Vagina (tissue), 2 donors: ENCODE measurements around the gene SKIC3. TPM values are rescaled to one million over a fixed set of nuclear protein-coding genes. Genes with fewer than 3 reads are reported as not detected.

Experiments used
- DNase-seq, 2 donors: peaks; one replicate each; pipeline ENCODE4 v3.0.0-alpha.2; 2017; ENCODE audit errors: extremely low spot score in 2 of 2
- H3K27ac ChIP-seq: fragments of 200-600 bp; sonication (generic); one replicate; pipeline ENCODE4 v1.5.1; 2019
- H3K27me3 ChIP-seq: fragments of 200-600 bp; sonication (generic); one replicate; pipeline ENCODE4 v1.5.1; 2019
- H3K36me3 ChIP-seq, 2 donors: fragments of 200-600 bp; sonication (generic); one replicate each; pipeline ENCODE4 v1.5.1; 2017 to 2019
- H3K4me1 ChIP-seq: fragments of 200-600 bp; sonication (generic); one replicate; pipeline ENCODE4 v1.5.1; 2019
- H3K4me3 ChIP-seq, 2 donors: fragments of 200-600 bp; sonication (generic); 1 replicate in 1 of 2; 2 replicates in 1 of 2; pipeline ENCODE4 v1.5.1; 2016 to 2019
- H3K9me3 ChIP-seq: fragments of 200-600 bp; sonication (generic); one replicate; pipeline ENCODE4 v1.5.1; 2019
- POLR2A ChIP-seq, 2 donors: fragments of 450-650 bp; IDR thresholded peaks; one replicate each; pipeline ENCODE4 v1.6.1; 2017; ENCODE audit warnings: antibody characterized with exemption in 2 of 2, mild to moderate bottlenecking in 2 of 2, moderate library complexity in 2 of 2
- POLR2AphosphoS5 ChIP-seq, 2 donors: sonication (generic); formaldehyde crosslinking; IDR thresholded peaks; one replicate each; pipeline ENCODE4 v1.9.0; 2017; ENCODE audit warnings: antibody characterized with exemption in 2 of 2, mild to moderate bottlenecking in 2 of 2, low read depth in 1 of 2; ENCODE audit not compliant: insufficient read depth in 1 of 2
- intact Hi-C: fragments of 100-400 bp; cut with DNase I; formaldehyde crosslinking; loops from one replicate; pipeline ENCODE4 v1.15.1; 2023
- small RNA-seq: library from RNA; depleted of rRNA; stranded (forward); fragments of <200 nt; gene quantifications from one replicate; pipeline ENCODE3, GENCODE V24; 2016
- total RNA-seq: library from RNA; depleted of rRNA; stranded (reverse); fragments of >200 nt; gene quantifications from one replicate; pipeline ENCODE4 v1.2.3, GENCODE V29; 2016
- TF ChIP-seq, protein P1 (sequence below), 3 experiments: fragments of 450-650 bp in 2 of 3; fragments of 200-600 bp in 1 of 3; sonication (generic) in 1 of 3; IDR thresholded peaks; one replicate each; pipeline ENCODE4 v1.5.1; 2017 to 2019; ENCODE audit warnings: antibody characterized with exemption in 3 of 3, mild to moderate bottlenecking in 2 of 3, moderate library complexity in 2 of 3

The SKIC3 gene
- total RNA-seq, 1 donor from 2014 or later = 59.7 TPM

DNA sequence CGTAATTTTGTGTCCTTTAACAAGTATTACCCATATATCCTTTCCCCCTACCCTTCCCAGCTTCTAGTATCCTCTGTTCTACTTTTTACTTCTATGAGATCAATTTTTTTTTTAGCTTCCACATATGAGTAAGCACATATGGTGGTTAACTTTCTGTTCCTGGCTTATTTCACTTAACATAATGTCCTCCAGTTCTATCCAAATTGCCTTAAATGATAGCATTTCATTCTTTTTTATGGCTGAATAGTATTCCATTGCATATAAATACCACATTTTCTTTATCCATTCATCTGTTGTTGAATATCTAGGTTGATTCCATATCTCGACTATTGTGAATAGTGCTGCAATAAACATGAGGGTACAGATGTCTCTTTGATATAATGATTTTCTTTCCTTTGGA, 36.4 kb downstream of the SKIC3 start:
- H3K27me3 ChIP-seq = no peaks in the 10 kb centered on the region
- no peak for DNase-seq
- no peaks in the 10 kb centered on the region for H3K9me3 ChIP-seq
- no peak overlapping the region for H3K4me3 ChIP-seq
- TF ChIP-seq POLR2A (IDR thresholded peaks at IDR 0.05) (no peak), POLR2AphosphoS5 (IDR thresholded peaks at IDR 0.05; ENCODE audit: insufficient read depth in 1 of 2, low read depth in 1 of 2) (no peak)
- TF ChIP-seq, protein P1, sequence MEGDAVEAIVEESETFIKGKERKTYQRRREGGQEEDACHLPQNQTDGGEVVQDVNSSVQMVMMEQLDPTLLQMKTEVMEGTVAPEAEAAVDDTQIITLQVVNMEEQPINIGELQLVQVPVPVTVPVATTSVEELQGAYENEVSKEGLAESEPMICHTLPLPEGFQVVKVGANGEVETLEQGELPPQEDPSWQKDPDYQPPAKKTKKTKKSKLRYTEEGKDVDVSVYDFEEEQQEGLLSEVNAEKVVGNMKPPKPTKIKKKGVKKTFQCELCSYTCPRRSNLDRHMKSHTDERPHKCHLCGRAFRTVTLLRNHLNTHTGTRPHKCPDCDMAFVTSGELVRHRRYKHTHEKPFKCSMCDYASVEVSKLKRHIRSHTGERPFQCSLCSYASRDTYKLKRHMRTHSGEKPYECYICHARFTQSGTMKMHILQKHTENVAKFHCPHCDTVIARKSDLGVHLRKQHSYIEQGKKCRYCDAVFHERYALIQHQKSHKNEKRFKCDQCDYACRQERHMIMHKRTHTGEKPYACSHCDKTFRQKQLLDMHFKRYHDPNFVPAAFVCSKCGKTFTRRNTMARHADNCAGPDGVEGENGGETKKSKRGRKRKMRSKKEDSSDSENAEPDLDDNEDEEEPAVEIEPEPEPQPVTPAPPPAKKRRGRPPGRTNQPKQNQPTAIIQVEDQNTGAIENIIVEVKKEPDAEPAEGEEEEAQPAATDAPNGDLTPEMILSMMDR (IDR thresholded peaks at IDR 0.05) = no peak
- intact Hi-C loops = no loop called here
- H3K4me1 ChIP-seq = no peaks in the 10 kb centered on the region
- no peak overlapping the region for H3K27ac ChIP-seq
- H3K36me3 ChIP-seq = peaks cover 0 to 51% of the 10 kb centered on the region in 2 donors

DNA sequence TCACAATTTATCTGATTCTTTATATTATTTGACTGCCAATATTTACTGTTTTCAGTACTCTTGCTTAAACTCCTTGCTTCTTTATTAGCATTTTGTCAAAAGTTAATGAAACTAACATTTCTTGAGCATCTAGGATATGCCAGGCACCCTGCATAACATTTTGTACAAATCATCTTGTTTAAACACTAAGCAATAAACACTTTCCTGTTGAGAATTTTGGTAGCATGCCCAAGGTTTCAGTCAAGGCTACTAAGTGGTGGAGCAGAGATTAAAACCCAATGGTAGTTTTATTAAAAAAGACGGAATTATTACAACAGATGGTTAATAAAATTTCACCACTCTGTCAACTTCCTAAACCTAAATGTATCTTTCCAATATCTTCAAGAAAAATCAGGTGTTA, 43.2 kb downstream of the SKIC3 start:
- no peaks in the 10 kb centered on the region for H3K4me1 ChIP-seq
- H3K36me3 ChIP-seq = peaks cover 0 to 72% of the 10 kb centered on the region in 2 donors
- no peak overlapping the region for H3K4me3 ChIP-seq
- no peaks in the 10 kb centered on the region for H3K9me3 ChIP-seq
- no peak overlapping the region for H3K27ac ChIP-seq
- no peaks in the 10 kb centered on the region for H3K27me3 ChIP-seq
- DNase-seq = no peak
- intact Hi-C loops = no loop called here
- TF ChIP-seq, protein P1 (IDR thresholded peaks at IDR 0.05) = no peak
- TF ChIP-seq POLR2AphosphoS5 (IDR thresholded peaks at IDR 0.05; ENCODE audit: insufficient read depth in 1 of 2, low read depth in 1 of 2) = no peak
- no peak for TF ChIP-seq POLR2A (IDR thresholded peaks at IDR 0.05)

DNA sequence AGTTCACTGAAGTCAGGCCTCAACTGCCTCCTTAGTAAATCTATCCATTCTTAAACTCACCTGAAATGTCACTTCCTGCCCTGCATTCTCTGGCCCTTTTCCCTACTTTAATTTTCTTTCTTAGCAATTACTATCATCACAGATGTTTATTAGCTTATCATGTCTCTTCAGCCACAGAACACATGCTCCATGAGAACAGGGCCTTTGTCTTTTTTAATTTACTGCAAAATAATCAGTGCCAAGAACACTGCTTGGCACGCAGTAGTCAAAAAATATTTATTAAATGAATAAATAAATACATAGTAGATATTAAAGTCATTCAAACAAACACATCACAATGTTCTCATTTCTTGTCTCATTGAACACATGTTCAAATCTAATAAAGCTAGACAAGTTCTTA, 46.2 kb downstream of the SKIC3 start:
- no peak for DNase-seq
- no peak overlapping the region for H3K4me3 ChIP-seq
- TF ChIP-seq, protein P1 (IDR thresholded peaks at IDR 0.05) = no peak
- TF ChIP-seq POLR2AphosphoS5 (IDR thresholded peaks at IDR 0.05; ENCODE audit: insufficient read depth in 1 of 2, low read depth in 1 of 2) = no peak
- TF ChIP-seq POLR2A (IDR thresholded peaks at IDR 0.05) = no peak
- H3K36me3 ChIP-seq = peaks cover 0 to 71% of the 10 kb centered on the region in 2 donors
- H3K27me3 ChIP-seq = no peaks in the 10 kb centered on the region
- H3K4me1 ChIP-seq = no peaks in the 10 kb centered on the region
- no peaks in the 10 kb centered on the region for H3K9me3 ChIP-seq
- intact Hi-C loops = no loop called here
- H3K27ac ChIP-seq = no peak overlapping the region

Small RNA genes lying within 50 kb of the gene (small RNA-seq; reads per million reads assigned to genes)
- not detected for gene RNU6-308P

Other genes starting within 250 kb of the SKIC3 start
- not detected for gene FAM81B, start 163.6 kb downstream of the SKIC3 start, total RNA-seq
- 9.1 TPM for gene ARSK, start 124 bp upstream of the SKIC3 start, total RNA-seq
- gene GPR150, start 65.1 kb upstream of the SKIC3 start, total RNA-seq = 1.7 TPM
- gene RFESD, start 91.8 kb upstream of the SKIC3 start, total RNA-seq = 1.2 TPM
- not detected for gene SPATA9, start 128.0 kb upstream of the SKIC3 start, total RNA-seq
- 43.2 TPM for gene RHOBTB3, start 176.4 kb upstream of the SKIC3 start, total RNA-seq